WTC11 (cell line): ENCODE measurements around the gene PTPN4. TPM values are rescaled to one million over a fixed set of nuclear protein-coding genes. Genes with fewer than 3 reads are reported as not detected.

Experiments
- ATAC-seq: fragments of 200-7000 bp; cut with Tn5 transposase; 2 replicates; pipeline ENCODE4 v1.10.0; 2021; ENCODE audit warnings: mild to moderate bottlenecking, moderate library complexity
- CTCF ChIA-PET: fragments of 300-600 bp; sonication (Branson Sonifier 250); formaldehyde crosslinking; loops from one replicate; lab custom pipeline; 2021; ENCODE audit warnings: antibody characterized with exemption; lab: Charles Lee
- POLR2A ChIA-PET: fragments of 350-600 bp; sonication (Branson Sonifier 250); formaldehyde crosslinking; loops from one replicate; lab custom pipeline; 2021; ENCODE audit warnings: antibody characterized with exemption; lab: Charles Lee
- DNase-seq: peaks from one replicate; pipeline ENCODE4 v3.0.0; 2021; ENCODE audit warnings: low spot score
- H3K27ac Mint-ChIP-seq: 2 replicates; pipeline ENCODE4 v1.8.0; 2021; ENCODE audit warnings: mixed read lengths
- H3K27me3 Mint-ChIP-seq: 2 replicates; pipeline ENCODE4 v1.8.0; 2021; ENCODE audit warnings: low read depth, mild to moderate bottlenecking, moderate library complexity, mixed read lengths
- H3K36me3 Mint-ChIP-seq: 2 replicates; pipeline ENCODE4 v1.8.0; 2021; ENCODE audit warnings: mixed read lengths
- H3K4me1 Mint-ChIP-seq: 2 replicates; pipeline ENCODE4 v1.8.0; 2022; ENCODE audit warnings: mixed read lengths
- H3K4me3 Mint-ChIP-seq: 2 replicates; pipeline ENCODE4 v1.8.0; 2021; ENCODE audit warnings: mild to moderate bottlenecking, moderate library complexity, mixed read lengths
- H3K9me3 Mint-ChIP-seq: 2 replicates; pipeline ENCODE4 v1.8.0; 2021; ENCODE audit warnings: mixed read lengths
- AR ChIP-seq: fragments of 250-450 bp; sonication (Bioruptor Pico); IDR thresholded peaks from 2 replicates; pipeline ENCODE4 v1.9.0; 2021; ENCODE audit warnings: mild to moderate bottlenecking
- ATF2 ChIP-seq: sonication (generic); formaldehyde crosslinking; IDR thresholded peaks from 2 replicates; pipeline ENCODE4 v1.8.1; 2022; ENCODE audit warnings: low read depth, missing genetic modification reagents, borderline replicate concordance
- ETV6 ChIP-seq: sonication (generic); formaldehyde crosslinking; IDR thresholded peaks from 2 replicates; pipeline ENCODE4 v1.8.1; 2022; ENCODE audit warnings: mild to moderate bottlenecking, missing genetic modification reagents
- FOXJ3 ChIP-seq: sonication (generic); formaldehyde crosslinking; IDR thresholded peaks from 2 replicates; pipeline ENCODE4 v1.9.0; 2021; ENCODE audit warnings: missing genetic modification reagents, mild to moderate bottlenecking, borderline replicate concordance
- FOXK1 ChIP-seq: sonication (generic); formaldehyde crosslinking; IDR thresholded peaks from 2 replicates; pipeline ENCODE4 v1.8.0; 2022; ENCODE audit warnings: mild to moderate bottlenecking, moderate library complexity, missing genetic modification reagents
- HMGA2 ChIP-seq: fragments of 250-450 bp; sonication (Bioruptor Pico); IDR thresholded peaks from 2 replicates; pipeline ENCODE4 v1.4.0; 2021; ENCODE audit warnings: mild to moderate bottlenecking, moderate library complexity
- IRF2 ChIP-seq: sonication (generic); formaldehyde crosslinking; IDR thresholded peaks from 2 replicates; pipeline ENCODE4 v1.8.0; 2022; ENCODE audit warnings: low read depth, missing genetic modification reagents, borderline replicate concordance
- JAZF1 ChIP-seq: fragments of 250-450 bp; sonication (Bioruptor Pico); IDR thresholded peaks from 2 replicates; pipeline ENCODE4 v1.9.0; 2021; ENCODE audit warnings: moderate library complexity, mild to moderate bottlenecking, inconsistent platforms
- KAT7 ChIP-seq: sonication (generic); formaldehyde crosslinking; IDR thresholded peaks from 2 replicates; pipeline ENCODE4 v1.8.1; 2023; ENCODE audit warnings: missing genetic modification reagents, mild to moderate bottlenecking, borderline replicate concordance
- PREB ChIP-seq: sonication (generic); formaldehyde crosslinking; IDR thresholded peaks from 2 replicates; pipeline ENCODE4 v1.8.1; 2022; ENCODE audit warnings: mild to moderate bottlenecking, missing genetic modification reagents, moderate library complexity, borderline replicate concordance
- SMAD3 ChIP-seq: sonication (generic); formaldehyde crosslinking; IDR thresholded peaks from 2 replicates; pipeline ENCODE4 v1.8.0; 2022; ENCODE audit warnings: missing genetic modification reagents, mild to moderate bottlenecking, borderline replicate concordance
- ZBTB21 ChIP-seq: sonication (generic); formaldehyde crosslinking; IDR thresholded peaks from 2 replicates; pipeline ENCODE4 v1.8.1; 2023; ENCODE audit warnings: mild to moderate bottlenecking, missing genetic modification reagents, borderline replicate concordance
- total RNA-seq: library from RNA; stranded (reverse); gene quantifications from 3 replicates; pipeline ENCODE4 v1.2.3, GENCODE V29; 2021
- TF ChIP-seq, protein P1 (sequence below): sonication (generic); formaldehyde crosslinking; IDR thresholded peaks from 2 replicates; pipeline ENCODE4 v1.8.1; 2022; ENCODE audit warnings: low read depth, mild to moderate bottlenecking, moderate library complexity, missing genetic modification reagents, borderline replicate concordance
- TF ChIP-seq, protein P2 (sequence below): sonication (generic); formaldehyde crosslinking; IDR thresholded peaks from 2 replicates; pipeline ENCODE4 v1.8.1; 2023; ENCODE audit warnings: mild to moderate bottlenecking, missing genetic modification reagents
- TF ChIP-seq, protein P3 (sequence below): sonication (generic); formaldehyde crosslinking; IDR thresholded peaks from 2 replicates; pipeline ENCODE4 v1.8.1; 2023; ENCODE audit warnings: mild to moderate bottlenecking, missing genetic modification reagents
- TF ChIP-seq, protein P4 (sequence below): sonication (generic); formaldehyde crosslinking; IDR thresholded peaks from 2 replicates; pipeline ENCODE4 v1.8.1; 2023; ENCODE audit warnings: mild to moderate bottlenecking, missing genetic modification reagents, borderline replicate concordance
- TF ChIP-seq, protein P5 (sequence below): sonication (generic); formaldehyde crosslinking; conservative IDR thresholded peaks from 2 replicates; pipeline ENCODE4 v1.8.1; 2022; ENCODE audit warnings: mild to moderate bottlenecking, missing genetic modification reagents

PTPN4 gene
- total RNA-seq, 1 experiment from 2014 or later = 85.8 TPM

GRCh38 chr2:119748135-119748534, 11.6 kb upstream of the PTPN4 start:
- TF ChIP-seq ZBTB21 (CRISPR knock-in tag) (no peak), HMGA2 (CRISPR knock-in tag) (no peak), AR (no peak), PREB (CRISPR knock-in tag) (no peak)
- H3K27me3 Mint-ChIP-seq = no peaks in the 10 kb centered on the region; the same call in 1 of the 2 replicates
- H3K4me3 Mint-ChIP-seq = no peak overlapping the region
- no peak for DNase-seq
- ATAC-seq = no peak
- POLR2A ChIA-PET = no interaction called here
- H3K9me3 Mint-ChIP-seq = no peaks in the 10 kb centered on the region
- H3K36me3 Mint-ChIP-seq = no peaks in the 10 kb centered on the region
- H3K27ac Mint-ChIP-seq = no peak overlapping the region
- CTCF ChIA-PET = interaction anchor here (1.5 to 3.3 kb wide), 2 partner anchors 45 to 75 kb away, joined by 5 to 19 read pairs; no protein-coding TSS in a partner anchor
- peaks cover 17% of the 10 kb centered on the region for H3K4me1 Mint-ChIP-seq

- ChIA-PET POLR2A (no interaction called here), CTCF (interaction anchor here (3.3 kb wide), 1 partner anchor 47 kb away, joined by 19 read pairs; no protein-coding TSS in a partner anchor)
- TF ChIP-seq HMGA2 (CRISPR knock-in tag) (no peak), ETV6 (no peak), SMAD3 (CRISPR knock-in tag) (no peak), PREB (CRISPR knock-in tag) (no peak), FOXJ3 (CRISPR knock-in tag) (no peak), FOXK1 (CRISPR knock-in tag) (no peak), KAT7 (CRISPR knock-in tag) (no peak), ATF2 (CRISPR knock-in tag) (no peak), IRF2 (CRISPR knock-in tag) (no peak), JAZF1 (CRISPR knock-in tag) (no peak)
- TF ChIP-seq, protein P1, sequence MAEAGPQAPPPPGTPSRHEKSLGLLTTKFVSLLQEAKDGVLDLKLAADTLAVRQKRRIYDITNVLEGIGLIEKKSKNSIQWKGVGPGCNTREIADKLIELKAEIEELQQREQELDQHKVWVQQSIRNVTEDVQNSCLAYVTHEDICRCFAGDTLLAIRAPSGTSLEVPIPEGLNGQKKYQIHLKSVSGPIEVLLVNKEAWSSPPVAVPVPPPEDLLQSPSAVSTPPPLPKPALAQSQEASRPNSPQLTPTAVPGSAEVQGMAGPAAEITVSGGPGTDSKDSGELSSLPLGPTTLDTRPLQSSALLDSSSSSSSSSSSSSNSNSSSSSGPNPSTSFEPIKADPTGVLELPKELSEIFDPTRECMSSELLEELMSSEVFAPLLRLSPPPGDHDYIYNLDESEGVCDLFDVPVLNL = no peak
- TF ChIP-seq, protein P2, sequence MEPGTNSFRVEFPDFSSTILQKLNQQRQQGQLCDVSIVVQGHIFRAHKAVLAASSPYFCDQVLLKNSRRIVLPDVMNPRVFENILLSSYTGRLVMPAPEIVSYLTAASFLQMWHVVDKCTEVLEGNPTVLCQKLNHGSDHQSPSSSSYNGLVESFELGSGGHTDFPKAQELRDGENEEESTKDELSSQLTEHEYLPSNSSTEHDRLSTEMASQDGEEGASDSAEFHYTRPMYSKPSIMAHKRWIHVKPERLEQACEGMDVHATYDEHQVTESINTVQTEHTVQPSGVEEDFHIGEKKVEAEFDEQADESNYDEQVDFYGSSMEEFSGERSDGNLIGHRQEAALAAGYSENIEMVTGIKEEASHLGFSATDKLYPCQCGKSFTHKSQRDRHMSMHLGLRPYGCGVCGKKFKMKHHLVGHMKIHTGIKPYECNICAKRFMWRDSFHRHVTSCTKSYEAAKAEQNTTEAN = no peak
- TF ChIP-seq, protein P3, sequence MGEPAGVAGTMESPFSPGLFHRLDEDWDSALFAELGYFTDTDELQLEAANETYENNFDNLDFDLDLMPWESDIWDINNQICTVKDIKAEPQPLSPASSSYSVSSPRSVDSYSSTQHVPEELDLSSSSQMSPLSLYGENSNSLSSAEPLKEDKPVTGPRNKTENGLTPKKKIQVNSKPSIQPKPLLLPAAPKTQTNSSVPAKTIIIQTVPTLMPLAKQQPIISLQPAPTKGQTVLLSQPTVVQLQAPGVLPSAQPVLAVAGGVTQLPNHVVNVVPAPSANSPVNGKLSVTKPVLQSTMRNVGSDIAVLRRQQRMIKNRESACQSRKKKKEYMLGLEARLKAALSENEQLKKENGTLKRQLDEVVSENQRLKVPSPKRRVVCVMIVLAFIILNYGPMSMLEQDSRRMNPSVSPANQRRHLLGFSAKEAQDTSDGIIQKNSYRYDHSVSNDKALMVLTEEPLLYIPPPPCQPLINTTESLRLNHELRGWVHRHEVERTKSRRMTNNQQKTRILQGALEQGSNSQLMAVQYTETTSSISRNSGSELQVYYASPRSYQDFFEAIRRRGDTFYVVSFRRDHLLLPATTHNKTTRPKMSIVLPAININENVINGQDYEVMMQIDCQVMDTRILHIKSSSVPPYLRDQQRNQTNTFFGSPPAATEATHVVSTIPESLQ = no peak
- TF ChIP-seq, protein P4, sequence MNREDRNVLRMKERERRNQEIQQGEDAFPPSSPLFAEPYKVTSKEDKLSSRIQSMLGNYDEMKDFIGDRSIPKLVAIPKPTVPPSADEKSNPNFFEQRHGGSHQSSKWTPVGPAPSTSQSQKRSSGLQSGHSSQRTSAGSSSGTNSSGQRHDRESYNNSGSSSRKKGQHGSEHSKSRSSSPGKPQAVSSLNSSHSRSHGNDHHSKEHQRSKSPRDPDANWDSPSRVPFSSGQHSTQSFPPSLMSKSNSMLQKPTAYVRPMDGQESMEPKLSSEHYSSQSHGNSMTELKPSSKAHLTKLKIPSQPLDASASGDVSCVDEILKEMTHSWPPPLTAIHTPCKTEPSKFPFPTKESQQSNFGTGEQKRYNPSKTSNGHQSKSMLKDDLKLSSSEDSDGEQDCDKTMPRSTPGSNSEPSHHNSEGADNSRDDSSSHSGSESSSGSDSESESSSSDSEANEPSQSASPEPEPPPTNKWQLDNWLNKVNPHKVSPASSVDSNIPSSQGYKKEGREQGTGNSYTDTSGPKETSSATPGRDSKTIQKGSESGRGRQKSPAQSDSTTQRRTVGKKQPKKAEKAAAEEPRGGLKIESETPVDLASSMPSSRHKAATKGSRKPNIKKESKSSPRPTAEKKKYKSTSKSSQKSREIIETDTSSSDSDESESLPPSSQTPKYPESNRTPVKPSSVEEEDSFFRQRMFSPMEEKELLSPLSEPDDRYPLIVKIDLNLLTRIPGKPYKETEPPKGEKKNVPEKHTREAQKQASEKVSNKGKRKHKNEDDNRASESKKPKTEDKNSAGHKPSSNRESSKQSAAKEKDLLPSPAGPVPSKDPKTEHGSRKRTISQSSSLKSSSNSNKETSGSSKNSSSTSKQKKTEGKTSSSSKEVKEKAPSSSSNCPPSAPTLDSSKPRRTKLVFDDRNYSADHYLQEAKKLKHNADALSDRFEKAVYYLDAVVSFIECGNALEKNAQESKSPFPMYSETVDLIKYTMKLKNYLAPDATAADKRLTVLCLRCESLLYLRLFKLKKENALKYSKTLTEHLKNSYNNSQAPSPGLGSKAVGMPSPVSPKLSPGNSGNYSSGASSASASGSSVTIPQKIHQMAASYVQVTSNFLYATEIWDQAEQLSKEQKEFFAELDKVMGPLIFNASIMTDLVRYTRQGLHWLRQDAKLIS (CRISPR knock-in tag) = no peak
- TF ChIP-seq, protein P5, sequence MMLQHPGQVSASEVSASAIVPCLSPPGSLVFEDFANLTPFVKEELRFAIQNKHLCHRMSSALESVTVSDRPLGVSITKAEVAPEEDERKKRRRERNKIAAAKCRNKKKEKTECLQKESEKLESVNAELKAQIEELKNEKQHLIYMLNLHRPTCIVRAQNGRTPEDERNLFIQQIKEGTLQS (CRISPR knock-in tag) = no peak
- Mint-ChIP-seq H3K4me3 (no peak overlapping the region), H3K9me3 (peaks cover 2% of the 10 kb centered on the region), H3K27ac (no peak overlapping the region), H3K4me1 (peaks cover 17% of the 10 kb centered on the region), H3K36me3 (no peaks in the 10 kb centered on the region), H3K27me3 (no peaks in the 10 kb centered on the region; the same call in 1 of the 2 replicates)
- ATAC-seq (no peak), DNase-seq (no peak)
Observed at GRCh38 chr2:119749477-119750012, 10.2 kb upstream of the PTPN4 start.
